ENCODE data around the gene DFFB. TPM values are rescaled to one million over a fixed set of nuclear protein-coding genes. Genes with fewer than 3 reads are reported as not detected.

Gene DFFB
- total and polyA plus RNA-seq, 2 donors (not counting 1 experiment from before 2014, with no cell fraction given): 6.4 to 7.6 TPM

DNA sequence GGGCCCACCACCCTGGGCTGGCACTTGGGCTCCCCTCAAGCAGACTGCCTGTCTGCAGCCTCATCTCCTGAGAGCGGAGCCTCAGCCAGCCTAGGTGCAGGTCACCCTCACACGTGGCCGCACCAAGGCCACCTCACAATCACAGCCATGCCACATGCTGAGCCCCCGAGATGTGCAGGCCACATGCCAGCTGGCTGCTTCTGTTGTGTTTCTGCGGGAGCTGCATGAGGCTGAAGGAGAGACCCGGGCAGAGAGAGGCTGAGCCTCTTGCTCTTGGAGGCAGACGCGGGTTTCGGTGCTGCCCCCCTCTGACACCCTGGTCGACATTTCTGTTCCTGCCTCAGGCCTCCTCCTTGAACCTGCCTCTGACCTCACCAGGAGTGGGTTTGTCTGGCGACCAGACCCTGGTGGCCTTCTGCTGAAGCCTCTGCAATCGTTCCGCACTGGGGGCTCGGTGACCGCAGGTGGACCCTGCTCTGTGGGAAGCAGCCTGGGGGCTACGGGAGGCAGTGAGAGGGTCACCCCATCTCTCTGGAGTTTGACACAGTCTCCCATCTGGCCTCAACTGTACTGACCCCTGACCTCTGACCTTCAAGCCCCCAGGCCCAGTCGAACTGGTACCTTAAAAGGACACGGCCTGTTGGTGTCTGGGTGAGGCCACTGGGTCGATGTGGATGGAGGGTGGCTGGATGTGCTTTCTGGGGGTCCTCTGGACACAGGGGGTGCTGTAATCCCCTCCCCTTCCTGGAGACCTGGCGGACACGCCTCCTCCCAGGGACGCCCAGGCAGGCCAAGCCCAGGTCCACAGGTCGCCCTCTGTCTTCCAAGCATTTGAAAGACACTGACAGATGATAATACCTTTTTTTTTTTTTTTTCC lies 55.8 kb downstream of the DFFB start:
- H3K79me2 ChIP-seq (ENCODE audit: control insufficient read depth, insufficient read depth, low read length): no peaks in the 10 kb centered on the region
- no peaks in the 10 kb centered on the region for H4K20me1 ChIP-seq (ENCODE audit: control insufficient read depth, extremely low read depth, insufficient read depth, low read length)
- no peaks in the 10 kb centered on the region for H3K4me1 ChIP-seq (ENCODE audit: control insufficient read depth, extremely low read depth, insufficient read depth, low read length)
- no peak overlapping the region for H3K27ac ChIP-seq (ENCODE audit: insufficient read depth, low read length)
- no peaks in the 10 kb centered on the region for H3K36me3 ChIP-seq (ENCODE audit: control insufficient read depth, insufficient read depth, low read length)
- H3K4me3 ChIP-seq (replicated peaks in 1 of 4; ENCODE audit: control extremely low read depth in 1 of 4, insufficient read depth in 1 of 4, low read depth in 3 of 4, low read length in 4 of 4): no peak overlapping the region
- DNase-seq (ENCODE audit: low read depth in 2 of 2): no peak
- no peak overlapping the region for H3K9ac ChIP-seq (ENCODE audit: insufficient read depth, low read length)
- TF ChIP-seq, protein P1, sequence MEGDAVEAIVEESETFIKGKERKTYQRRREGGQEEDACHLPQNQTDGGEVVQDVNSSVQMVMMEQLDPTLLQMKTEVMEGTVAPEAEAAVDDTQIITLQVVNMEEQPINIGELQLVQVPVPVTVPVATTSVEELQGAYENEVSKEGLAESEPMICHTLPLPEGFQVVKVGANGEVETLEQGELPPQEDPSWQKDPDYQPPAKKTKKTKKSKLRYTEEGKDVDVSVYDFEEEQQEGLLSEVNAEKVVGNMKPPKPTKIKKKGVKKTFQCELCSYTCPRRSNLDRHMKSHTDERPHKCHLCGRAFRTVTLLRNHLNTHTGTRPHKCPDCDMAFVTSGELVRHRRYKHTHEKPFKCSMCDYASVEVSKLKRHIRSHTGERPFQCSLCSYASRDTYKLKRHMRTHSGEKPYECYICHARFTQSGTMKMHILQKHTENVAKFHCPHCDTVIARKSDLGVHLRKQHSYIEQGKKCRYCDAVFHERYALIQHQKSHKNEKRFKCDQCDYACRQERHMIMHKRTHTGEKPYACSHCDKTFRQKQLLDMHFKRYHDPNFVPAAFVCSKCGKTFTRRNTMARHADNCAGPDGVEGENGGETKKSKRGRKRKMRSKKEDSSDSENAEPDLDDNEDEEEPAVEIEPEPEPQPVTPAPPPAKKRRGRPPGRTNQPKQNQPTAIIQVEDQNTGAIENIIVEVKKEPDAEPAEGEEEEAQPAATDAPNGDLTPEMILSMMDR (conservative IDR thresholded peaks at IDR 0.05 in 1 of 2, IDR thresholded peaks at IDR 0.05 in 1 of 2; ENCODE audit: low read depth in 1 of 2, low read length in 2 of 2): no peak
- no peak for TF ChIP-seq EZH2 (IDR thresholded peaks at IDR 0.05; ENCODE audit: low read length, missing control alignments)
- H2AFZ ChIP-seq (ENCODE audit: low read length): no peak overlapping the region
- no peaks in the 10 kb centered on the region for H3K27me3 ChIP-seq (ENCODE audit: control insufficient read depth, insufficient read depth, low read length)
- no peaks in the 10 kb centered on the region for H3K9me3 ChIP-seq (ENCODE audit: control insufficient read depth, insufficient read depth, low read depth, low read length)
- H3K4me2 ChIP-seq (ENCODE audit: extremely low read depth, insufficient read depth, low read length): no peak overlapping the region

DNA sequence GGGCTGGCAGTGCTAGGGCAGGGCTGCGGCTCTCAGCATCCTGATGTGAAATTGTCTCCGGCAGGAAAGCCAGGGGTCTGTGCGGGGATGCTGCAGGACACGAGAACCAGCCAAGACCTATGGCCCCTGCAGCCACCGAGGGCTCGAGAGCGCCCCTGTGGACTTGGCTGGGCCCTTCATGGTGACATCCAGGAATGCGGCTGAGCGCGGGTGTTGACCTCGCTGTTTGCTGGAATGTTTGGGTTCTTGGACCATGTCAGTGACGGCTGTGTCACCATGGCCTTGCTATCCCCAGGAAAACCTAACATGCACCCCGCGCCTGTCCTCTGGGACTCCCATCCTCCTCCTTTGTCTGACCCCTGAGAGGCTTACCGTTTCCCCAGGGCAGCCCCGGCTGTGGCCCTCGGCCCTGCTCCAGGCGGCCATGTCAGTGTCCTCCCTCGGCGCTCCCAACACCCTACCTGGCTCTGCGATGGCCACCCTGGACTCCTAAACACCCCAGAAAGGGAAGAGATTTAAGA lies 57.1 kb downstream of the DFFB start:
- Histone ChIP-seq H3K27ac (ENCODE audit: insufficient read depth, low read length) (no peak overlapping the region), H3K36me3 (ENCODE audit: control insufficient read depth, insufficient read depth, low read length) (no peaks in the 10 kb centered on the region), H3K27me3 (ENCODE audit: control insufficient read depth, insufficient read depth, low read length) (no peaks in the 10 kb centered on the region), H3K4me1 (ENCODE audit: control insufficient read depth, extremely low read depth, insufficient read depth, low read length) (no peaks in the 10 kb centered on the region), H3K79me2 (ENCODE audit: control insufficient read depth, insufficient read depth, low read length) (no peaks in the 10 kb centered on the region), H2AFZ (ENCODE audit: low read length) (no peak overlapping the region), H3K4me2 (ENCODE audit: extremely low read depth, insufficient read depth, low read length) (no peak overlapping the region), H3K4me3 (replicated peaks in 1 of 4; ENCODE audit: control extremely low read depth in 1 of 4, insufficient read depth in 1 of 4, low read depth in 3 of 4, low read length in 4 of 4) (no peak overlapping the region), H3K9ac (ENCODE audit: insufficient read depth, low read length) (no peak overlapping the region), H4K20me1 (ENCODE audit: control insufficient read depth, extremely low read depth, insufficient read depth, low read length) (no peaks in the 10 kb centered on the region), H3K9me3 (ENCODE audit: control insufficient read depth, insufficient read depth, low read depth, low read length) (no peaks in the 10 kb centered on the region)
- no peak for DNase-seq (ENCODE audit: low read depth in 2 of 2)
- TF ChIP-seq, protein P1 (conservative IDR thresholded peaks at IDR 0.05 in 1 of 2, IDR thresholded peaks at IDR 0.05 in 1 of 2; ENCODE audit: low read depth in 1 of 2, low read length in 2 of 2): no peak
- TF ChIP-seq EZH2 (IDR thresholded peaks at IDR 0.05; ENCODE audit: low read length, missing control alignments): no peak

DNA sequence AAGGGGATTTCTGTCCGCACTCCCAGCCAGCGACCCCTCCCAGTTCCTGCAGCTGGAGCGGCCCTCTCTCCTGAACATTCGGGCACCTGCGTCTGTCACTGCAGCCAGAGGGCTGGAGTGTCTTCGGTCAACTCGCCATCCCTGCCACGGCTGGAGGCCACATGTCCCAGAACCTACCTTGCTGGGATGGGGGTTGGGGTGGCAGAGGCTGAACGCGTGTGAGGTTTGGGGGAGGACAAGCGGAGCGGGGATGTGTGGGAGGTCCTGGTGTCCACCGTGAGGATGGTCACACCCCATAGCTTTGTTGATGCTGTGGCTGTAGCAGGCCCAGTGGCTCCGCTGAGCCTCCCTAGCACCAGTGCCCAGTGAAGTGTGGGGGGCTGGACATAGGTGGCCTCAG lies 57.6 kb downstream of the DFFB start:
- Histone ChIP-seq H3K4me2 (ENCODE audit: extremely low read depth, insufficient read depth, low read length) (no peak overlapping the region), H3K9ac (ENCODE audit: insufficient read depth, low read length) (no peak overlapping the region), H3K27me3 (ENCODE audit: control insufficient read depth, insufficient read depth, low read length) (no peaks in the 10 kb centered on the region), H3K4me1 (ENCODE audit: control insufficient read depth, extremely low read depth, insufficient read depth, low read length) (no peaks in the 10 kb centered on the region), H4K20me1 (ENCODE audit: control insufficient read depth, extremely low read depth, insufficient read depth, low read length) (no peaks in the 10 kb centered on the region), H3K4me3 (replicated peaks in 1 of 4; ENCODE audit: control extremely low read depth in 1 of 4, insufficient read depth in 1 of 4, low read depth in 3 of 4, low read length in 4 of 4) (no peak overlapping the region), H2AFZ (ENCODE audit: low read length) (no peak overlapping the region), H3K79me2 (ENCODE audit: control insufficient read depth, insufficient read depth, low read length) (no peaks in the 10 kb centered on the region), H3K36me3 (ENCODE audit: control insufficient read depth, insufficient read depth, low read length) (no peaks in the 10 kb centered on the region), H3K27ac (ENCODE audit: insufficient read depth, low read length) (no peak overlapping the region), H3K9me3 (ENCODE audit: control insufficient read depth, insufficient read depth, low read depth, low read length) (no peaks in the 10 kb centered on the region)
- TF ChIP-seq, protein P1 (conservative IDR thresholded peaks at IDR 0.05 in 1 of 2, IDR thresholded peaks at IDR 0.05 in 1 of 2; ENCODE audit: low read depth in 1 of 2, low read length in 2 of 2): no peak
- DNase-seq (ENCODE audit: low read depth in 2 of 2): no peak

Data from fibroblast of lung (primary cell).